ENCODE data around the gene MDH2.

Gene MDH2

DNA sequence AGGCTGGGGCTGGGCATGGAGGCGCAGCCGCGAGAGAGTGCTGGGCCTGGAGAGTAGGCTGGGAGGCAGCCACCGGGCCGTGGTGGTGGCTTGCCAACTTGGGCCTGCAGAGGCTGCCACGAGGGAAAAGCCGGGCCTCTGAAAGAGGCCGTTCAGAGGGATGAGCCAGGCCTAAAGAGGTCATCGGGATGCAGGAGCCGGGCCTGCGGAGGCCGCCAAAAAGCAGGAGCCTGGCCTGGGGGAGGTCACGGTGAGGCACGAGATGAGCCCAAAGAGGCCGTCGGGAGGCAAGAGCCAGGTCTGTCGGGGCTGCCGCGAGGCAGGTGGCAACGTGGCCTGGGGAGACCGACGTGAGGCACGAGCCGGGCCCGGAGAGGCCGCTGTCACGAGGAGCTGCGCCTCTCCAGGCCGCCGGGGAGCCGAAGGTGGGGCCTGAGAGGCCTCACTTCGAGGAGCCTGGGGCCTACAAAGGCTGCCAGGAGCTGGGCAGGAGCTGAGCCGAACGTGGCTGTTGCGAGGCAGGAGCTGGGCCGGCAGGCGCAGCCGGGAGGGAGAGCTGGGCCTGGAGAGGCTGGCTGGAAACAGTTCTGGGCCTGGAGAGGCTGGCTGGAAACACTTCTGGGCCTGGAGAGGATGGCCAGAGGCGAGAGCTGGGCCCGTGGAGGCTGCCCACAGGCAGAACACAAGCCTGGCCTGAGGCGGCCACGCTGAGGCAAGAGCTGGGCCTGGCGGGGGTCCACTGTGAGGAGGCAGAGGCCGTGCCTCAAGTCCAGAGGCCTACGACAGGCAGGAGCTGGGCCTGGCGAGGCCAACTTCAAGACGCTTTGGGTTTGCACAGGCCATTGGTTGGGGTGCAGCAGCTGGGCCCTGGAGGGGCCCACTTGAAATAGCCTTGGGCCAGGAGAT, 24.6 kb downstream of the MDH2 start:
- TF ChIP-seq, protein P1, sequence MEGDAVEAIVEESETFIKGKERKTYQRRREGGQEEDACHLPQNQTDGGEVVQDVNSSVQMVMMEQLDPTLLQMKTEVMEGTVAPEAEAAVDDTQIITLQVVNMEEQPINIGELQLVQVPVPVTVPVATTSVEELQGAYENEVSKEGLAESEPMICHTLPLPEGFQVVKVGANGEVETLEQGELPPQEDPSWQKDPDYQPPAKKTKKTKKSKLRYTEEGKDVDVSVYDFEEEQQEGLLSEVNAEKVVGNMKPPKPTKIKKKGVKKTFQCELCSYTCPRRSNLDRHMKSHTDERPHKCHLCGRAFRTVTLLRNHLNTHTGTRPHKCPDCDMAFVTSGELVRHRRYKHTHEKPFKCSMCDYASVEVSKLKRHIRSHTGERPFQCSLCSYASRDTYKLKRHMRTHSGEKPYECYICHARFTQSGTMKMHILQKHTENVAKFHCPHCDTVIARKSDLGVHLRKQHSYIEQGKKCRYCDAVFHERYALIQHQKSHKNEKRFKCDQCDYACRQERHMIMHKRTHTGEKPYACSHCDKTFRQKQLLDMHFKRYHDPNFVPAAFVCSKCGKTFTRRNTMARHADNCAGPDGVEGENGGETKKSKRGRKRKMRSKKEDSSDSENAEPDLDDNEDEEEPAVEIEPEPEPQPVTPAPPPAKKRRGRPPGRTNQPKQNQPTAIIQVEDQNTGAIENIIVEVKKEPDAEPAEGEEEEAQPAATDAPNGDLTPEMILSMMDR (IDR thresholded peaks at IDR 0.05; ENCODE audit: low read depth, low read length, missing control alignments): no peak
- no peak overlapping the region for H3K4me3 ChIP-seq (replicated peaks; ENCODE audit: low read depth, low read length)
- no peak for DNase-seq (ENCODE audit: extremely low read depth, low read depth)

DNA sequence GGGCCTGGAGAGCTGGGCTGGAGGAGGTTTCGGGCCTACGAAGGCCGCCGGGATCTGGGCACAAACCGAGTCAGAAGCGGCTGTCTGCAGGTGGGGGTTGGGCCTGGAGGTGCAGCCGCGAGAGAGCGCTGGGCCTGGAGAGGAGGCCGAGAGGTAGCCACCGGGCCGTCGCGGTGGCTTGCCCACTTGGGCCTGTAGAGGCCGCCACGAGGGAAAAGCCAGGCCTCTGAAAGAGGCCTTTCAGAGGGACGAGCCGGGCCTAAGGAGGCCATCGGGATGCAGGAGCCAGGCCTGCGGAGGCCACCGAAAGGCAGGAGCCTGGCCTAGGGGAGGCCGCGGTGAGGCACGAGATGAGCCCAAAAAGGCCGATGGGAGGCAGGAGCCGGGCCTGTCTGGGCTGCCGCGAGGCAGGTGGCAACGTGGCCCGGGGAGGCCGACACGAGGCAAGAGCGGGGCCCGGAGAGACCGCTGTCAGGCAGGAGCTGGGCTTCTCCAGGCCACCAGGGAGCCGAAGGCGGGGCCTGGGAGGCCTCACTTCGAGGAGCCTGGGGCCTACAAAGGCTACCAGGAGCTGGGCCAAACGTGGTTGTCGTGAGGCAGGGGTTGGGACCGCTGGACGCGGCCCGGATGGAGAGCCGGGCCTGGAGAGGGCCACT, 25.6 kb downstream of the MDH2 start:
- H3K4me3 ChIP-seq (replicated peaks; ENCODE audit: low read depth, low read length): no peak overlapping the region
- DNase-seq (ENCODE audit: extremely low read depth, low read depth): no peak
- TF ChIP-seq, protein P1 (IDR thresholded peaks at IDR 0.05; ENCODE audit: low read depth, low read length, missing control alignments): no peak

DNA sequence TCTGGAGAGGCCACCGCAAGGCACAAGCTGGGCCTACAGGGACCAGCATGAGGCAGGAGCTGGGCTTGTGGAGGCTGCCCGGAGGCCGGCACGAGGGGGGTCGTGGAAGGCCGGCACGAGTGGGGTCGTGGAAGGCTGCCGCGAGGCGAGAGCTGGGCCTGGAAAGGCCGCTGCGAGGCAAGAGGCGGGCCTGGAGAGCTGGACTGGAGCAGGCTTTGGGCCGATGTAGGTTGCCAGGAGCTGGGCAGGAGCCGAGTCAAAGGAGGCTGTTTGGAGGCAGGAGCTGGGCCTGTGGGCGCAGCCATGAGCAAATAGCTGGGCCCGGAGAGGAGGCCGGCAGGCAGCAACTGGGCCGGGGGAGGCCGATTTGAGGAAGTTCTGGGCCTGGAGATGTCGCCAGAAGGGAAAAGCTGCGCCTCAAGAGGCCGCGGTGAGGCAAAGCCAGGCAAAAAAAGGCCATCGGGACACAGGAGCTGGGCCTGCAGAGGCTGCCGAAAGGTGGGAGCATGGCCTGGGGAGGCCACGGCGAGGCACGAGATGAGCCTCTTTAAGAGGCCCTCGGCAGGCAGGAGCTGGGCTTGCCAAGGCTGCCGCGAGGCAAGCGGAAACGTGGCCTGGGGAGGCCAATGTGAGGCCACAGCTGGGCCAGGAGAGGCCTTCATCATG, 26.5 kb downstream of the MDH2 start:
- TF ChIP-seq, protein P1 (IDR thresholded peaks at IDR 0.05; ENCODE audit: low read depth, low read length, missing control alignments): no peak
- no peak for DNase-seq (ENCODE audit: extremely low read depth, low read depth)
- H3K4me3 ChIP-seq (replicated peaks; ENCODE audit: low read depth, low read length): no peak overlapping the region

DNA sequence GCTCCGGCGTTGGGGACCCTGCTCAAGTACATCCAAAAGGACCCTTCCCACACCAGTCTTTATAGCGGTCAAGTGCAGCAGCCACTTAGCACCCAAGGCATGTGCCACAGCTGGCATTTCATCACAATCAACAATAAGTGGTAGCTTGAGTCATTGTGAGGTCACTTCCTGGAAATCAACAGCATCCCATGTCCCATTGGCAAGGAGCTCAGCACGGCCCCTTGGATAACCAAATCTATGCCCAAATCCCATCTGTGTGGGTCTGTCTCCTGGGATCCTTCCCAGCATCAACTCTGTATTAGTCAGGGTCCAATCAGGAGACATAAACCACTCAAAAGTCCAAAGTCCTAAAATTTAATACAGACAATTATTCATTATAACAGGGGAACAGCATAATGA, 27.1 kb downstream of the MDH2 start:
- no peak for DNase-seq (ENCODE audit: extremely low read depth, low read depth)
- H3K4me3 ChIP-seq (replicated peaks; ENCODE audit: low read depth, low read length): no peak overlapping the region
- TF ChIP-seq, protein P1 (IDR thresholded peaks at IDR 0.05; ENCODE audit: low read depth, low read length, missing control alignments): no peak

DNA sequence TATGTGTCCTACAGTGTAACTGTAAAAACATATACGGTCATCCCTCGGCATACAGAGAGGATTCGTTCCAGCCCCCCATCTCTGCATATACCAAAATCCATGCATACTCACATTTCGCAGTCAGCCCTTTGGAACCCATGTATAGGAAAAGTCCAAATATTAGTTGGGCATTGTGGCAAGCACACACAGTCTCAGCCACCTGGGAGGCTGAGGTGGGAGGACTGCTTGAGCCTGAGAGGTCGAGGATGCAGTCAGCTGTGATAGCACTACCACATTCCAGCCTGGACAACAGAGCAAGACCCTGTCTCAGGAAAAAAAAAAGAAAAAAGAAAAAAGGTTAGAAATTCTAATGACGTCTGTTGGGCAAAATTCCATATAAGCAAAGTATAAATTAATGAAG, 29.1 kb downstream of the MDH2 start:
- TF ChIP-seq, protein P1 (IDR thresholded peaks at IDR 0.05; ENCODE audit: low read depth, low read length, missing control alignments): no peak
- H3K4me3 ChIP-seq (replicated peaks; ENCODE audit: low read depth, low read length): no peak overlapping the region
- DNase-seq (ENCODE audit: extremely low read depth, low read depth): no peak

DNA sequence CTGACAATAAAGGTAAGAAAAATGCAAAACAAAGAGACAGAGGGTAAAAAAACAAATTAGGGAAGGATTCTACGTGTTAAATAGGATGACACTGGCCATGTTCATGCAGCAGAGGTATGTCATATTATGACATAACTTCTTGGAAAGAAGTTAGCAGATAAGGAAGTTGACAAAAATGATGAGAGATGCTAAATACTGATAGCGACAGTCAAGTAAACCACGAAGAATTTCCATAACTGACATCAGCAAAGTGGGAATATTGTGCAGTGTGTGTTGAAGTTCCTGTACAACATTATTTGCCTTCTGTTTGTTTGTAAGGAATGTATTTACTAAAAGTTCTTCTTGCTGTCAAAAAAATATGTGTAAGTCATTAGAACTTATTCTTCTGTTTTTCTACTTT, 29.5 kb downstream of the MDH2 start:
- TF ChIP-seq, protein P1 (IDR thresholded peaks at IDR 0.05; ENCODE audit: low read depth, low read length, missing control alignments): no peak
- no peak overlapping the region for H3K4me3 ChIP-seq (replicated peaks; ENCODE audit: low read depth, low read length)
- DNase-seq (ENCODE audit: extremely low read depth, low read depth): no peak
